ENCODE data around the gene HSD3B7. TPM values are rescaled to one million over a fixed set of nuclear protein-coding genes. Genes with fewer than 3 reads are reported as not detected.
A peak's percentile ranks its signal among the peaks of the same experiment; 100 is the strongest.

The HSD3B7 gene
- total RNA-seq, 5 donors from 2014 or later (not counting 1 experiment from before 2014, with no cell fraction given) = 0.33 to 3.5 (median 1.3) TPM

DNA sequence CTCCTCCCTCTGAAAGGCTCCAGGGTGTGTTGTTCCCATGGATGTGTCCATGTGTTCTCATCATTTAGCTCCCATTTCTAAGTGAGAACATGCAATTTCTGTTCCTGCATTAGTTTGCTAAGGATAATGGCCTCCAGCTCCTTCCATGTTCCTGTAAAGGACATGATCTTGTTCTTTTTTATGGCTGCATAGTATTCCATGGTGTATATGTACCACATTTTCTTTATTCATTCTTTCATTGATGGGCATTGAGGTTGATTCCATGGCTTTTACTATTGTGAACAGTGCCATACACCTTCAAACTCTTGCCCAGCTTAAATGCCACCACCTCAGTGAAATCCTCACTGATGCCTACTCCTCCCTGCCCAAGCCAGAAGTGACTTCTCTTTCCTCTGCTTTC lies 40.7 kb upstream of the HSD3B7 start:
- ChIA-PET CTCF (interaction anchor here (0.6 to 1.3 kb wide), 5 partner anchors 9 to 1719 kb away, joined by 3 to 6 read pairs (median 4); no protein-coding TSS in a partner anchor), POLR2A (no interaction called here)
- H3K27ac ChIP-seq (ENCODE audit: low read length) = no peak overlapping the region
- H3K4me1 Mint-ChIP-seq = peaks cover 13 to 20% (median 19%) of the 10 kb centered on the region in 3 donors
- peaks cover 12% of the 10 kb centered on the region for H3K36me3 Mint-ChIP-seq
- no peaks in the 10 kb centered on the region for H3K27me3 Mint-ChIP-seq
- H3K9me3 Mint-ChIP-seq = no peaks in the 10 kb centered on the region
- no peak overlapping the region for H3K4me3 Mint-ChIP-seq
- peak overlapping the region in 1 of 2 donors; percentile 1 for H3K27ac Mint-ChIP-seq
- no peak for ATAC-seq (replicated peaks in 1 of 4)
- no peaks in the 10 kb centered on the region for H3K9me3 ChIP-seq
- H3K4me1 ChIP-seq (ENCODE audit: control insufficient read depth in 1 of 2, extremely low read depth in 1 of 2, insufficient read depth in 2 of 2, low read length in 2 of 2) = peaks cover 3 to 24% of the 10 kb centered on the region in 2 experiments
- H3K4me3 ChIP-seq (ENCODE audit: control insufficient read depth in 1 of 2, extremely low read depth in 1 of 2, low read length in 1 of 2) = no peak overlapping the region
- peaks cover 4 to 5% of the 10 kb centered on the region in 2 donors for H3K36me3 ChIP-seq (ENCODE audit: control insufficient read depth in 2 of 2, extremely low read depth in 1 of 2, insufficient read depth in 1 of 2, low read length in 1 of 2)
- DNase-seq = no peak
- H3K27me3 ChIP-seq (replicated peaks in 1 of 2; ENCODE audit: control insufficient read depth in 2 of 2, extremely low read depth in 1 of 2, insufficient read depth in 2 of 2, low read length in 1 of 2) = no peaks in the 10 kb centered on the region

- Histone ChIP-seq H3K9me3 (no peaks in the 10 kb centered on the region), H3K4me1 (ENCODE audit: control insufficient read depth in 1 of 2, extremely low read depth in 1 of 2, insufficient read depth in 2 of 2, low read length in 2 of 2) (peaks cover 9 to 38% of the 10 kb centered on the region in 2 experiments), H3K4me3 (ENCODE audit: control insufficient read depth in 1 of 2, extremely low read depth in 1 of 2, low read length in 1 of 2) (no peak overlapping the region), H3K27ac (ENCODE audit: low read length) (no peak overlapping the region), H3K27me3 (replicated peaks in 1 of 2; ENCODE audit: control insufficient read depth in 2 of 2, extremely low read depth in 1 of 2, insufficient read depth in 2 of 2, low read length in 1 of 2) (no peaks in the 10 kb centered on the region), H3K36me3 (ENCODE audit: control insufficient read depth in 2 of 2, extremely low read depth in 1 of 2, insufficient read depth in 1 of 2, low read length in 1 of 2) (peaks cover 3 to 4% of the 10 kb centered on the region in 2 donors)
- H3K4me1 Mint-ChIP-seq = peaks cover 21 to 27% (median 23%) of the 10 kb centered on the region in 3 donors
- H3K27me3 Mint-ChIP-seq = no peaks in the 10 kb centered on the region
- peak overlapping the region in 1 of 2 donors; percentile 23 for H3K27ac Mint-ChIP-seq
- peak overlapping the region in 1 of 3 donors; percentile 46 for H3K4me3 Mint-ChIP-seq
- WGBS (ENCODE audit: insufficient coverage) = 95% methylated on average over 34 of the region's 38 CpGs
- H3K36me3 Mint-ChIP-seq = peaks cover 12% of the 10 kb centered on the region
- no peaks in the 10 kb centered on the region for H3K9me3 Mint-ChIP-seq
- POLR2A ChIA-PET = no interaction called here
- no peak for DNase-seq
- no peak for ATAC-seq (replicated peaks in 1 of 4)
- CTCF ChIA-PET = no interaction called here
Observed at GRCh38 chr16:30946671-30947540, 38.1 kb upstream of the HSD3B7 start.

DNA sequence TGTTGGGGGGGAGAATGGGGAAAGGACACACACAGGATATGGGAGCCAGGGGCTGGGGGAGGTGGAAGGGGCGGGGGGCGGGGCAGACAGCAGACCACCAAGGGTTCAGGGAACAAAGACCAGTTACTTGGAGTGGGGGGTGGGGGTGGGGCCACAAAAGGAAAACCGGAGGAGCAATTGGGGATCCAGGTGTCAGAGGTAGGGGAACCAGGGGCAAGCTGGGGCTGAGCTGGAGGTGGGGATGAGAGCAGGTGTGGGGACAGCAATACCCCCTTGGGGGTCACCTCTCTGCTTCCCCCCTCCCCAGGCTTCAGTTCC lies 37.5 kb upstream of the HSD3B7 start:
- POLR2A ChIA-PET = no interaction called here
- no peak overlapping the region for H3K27ac ChIP-seq (ENCODE audit: low read length)

DNA sequence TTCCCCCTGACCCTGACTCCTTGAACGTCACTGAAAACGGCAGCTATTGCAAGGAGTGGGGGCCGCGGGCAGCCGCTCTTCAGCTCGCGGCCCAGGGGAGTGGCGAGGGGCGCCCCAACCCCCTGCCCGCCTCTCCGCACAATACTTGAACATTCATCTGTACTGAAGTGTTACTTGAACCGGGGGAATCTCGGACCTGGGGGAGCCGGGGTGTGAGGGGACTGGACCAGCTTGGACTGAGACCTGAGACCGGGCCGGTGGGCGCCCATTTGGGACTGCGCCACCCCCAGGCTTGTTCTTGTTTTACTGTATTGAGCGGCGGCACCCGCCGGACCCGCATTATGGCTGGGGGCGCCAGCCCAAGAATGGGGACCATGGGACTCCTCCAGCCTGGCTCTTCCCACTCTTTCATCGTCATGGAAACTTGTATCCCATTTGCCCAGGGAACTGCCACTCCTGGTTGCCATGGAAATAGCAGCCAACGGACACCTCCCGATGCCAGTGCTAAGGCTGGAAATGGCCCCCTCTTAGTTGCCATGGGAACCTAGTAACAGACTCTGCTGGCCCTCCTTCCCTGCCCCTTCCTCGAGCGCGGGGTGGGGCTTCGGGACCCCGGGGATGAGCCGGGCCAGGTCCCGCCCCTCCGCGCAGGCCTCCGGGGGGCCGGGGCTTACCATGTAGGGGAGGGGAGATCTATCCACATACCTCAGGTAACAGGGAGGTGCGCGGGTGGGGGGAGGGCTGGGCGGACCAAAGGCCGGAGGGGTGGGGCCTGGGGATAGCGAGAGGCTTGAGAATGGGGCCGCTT lies 36.9 kb upstream of the HSD3B7 start:
- Histone ChIP-seq H3K27me3 (replicated peaks in 1 of 2; ENCODE audit: control insufficient read depth in 2 of 2, extremely low read depth in 1 of 2, insufficient read depth in 2 of 2, low read length in 1 of 2) (no peaks in the 10 kb centered on the region), H3K4me1 (ENCODE audit: control insufficient read depth in 1 of 2, extremely low read depth in 1 of 2, insufficient read depth in 2 of 2, low read length in 2 of 2) (peaks cover 9 to 31% of the 10 kb centered on the region in 2 experiments), H3K9me3 (no peaks in the 10 kb centered on the region), H3K27ac (ENCODE audit: low read length) (peak overlapping the region; percentile 58), H3K4me3 (ENCODE audit: control insufficient read depth in 1 of 2, extremely low read depth in 1 of 2, low read length in 1 of 2) (peak overlapping the region in 1 of 2 donors; percentile 62), H3K36me3 (ENCODE audit: control insufficient read depth in 2 of 2, extremely low read depth in 1 of 2, insufficient read depth in 1 of 2, low read length in 1 of 2) (peaks cover 3 to 4% of the 10 kb centered on the region in 2 donors)
- no peaks in the 10 kb centered on the region for H3K9me3 Mint-ChIP-seq
- H3K36me3 Mint-ChIP-seq = peaks cover 12% of the 10 kb centered on the region
- H3K27me3 Mint-ChIP-seq = no peaks in the 10 kb centered on the region
- peaks cover 10 to 20% (median 17%) of the 10 kb centered on the region in 3 donors for H3K4me1 Mint-ChIP-seq
- H3K27ac Mint-ChIP-seq = peak overlapping the region in 1 of 2 donors; percentile 90
- CTCF ChIA-PET = no interaction called here
- 88% methylated on average over 23 of the region's 44 CpGs for WGBS (ENCODE audit: insufficient coverage)
- peak overlapping the region in 2 of 3 donors; percentile 17 to 89 for H3K4me3 Mint-ChIP-seq
- DNase-seq = peak in 1 of 35 experiments; percentile 33
- POLR2A ChIA-PET = interaction anchor here in 1 of 2 donors (0.6 kb wide), 1 partner anchor 594 kb away, joined by 3 read pairs; no protein-coding TSS in a partner anchor
- ATAC-seq (replicated peaks in 1 of 4) = peak in 2 of 4 experiments; percentile 2 to 13

More for the DNA sequence above, 37.5 kb upstream of the HSD3B7 start:
- ATAC-seq (replicated peaks in 1 of 4) = no peak
- H3K27me3 ChIP-seq (replicated peaks in 1 of 2; ENCODE audit: control insufficient read depth in 2 of 2, extremely low read depth in 1 of 2, insufficient read depth in 2 of 2, low read length in 1 of 2) = no peaks in the 10 kb centered on the region
- Mint-ChIP-seq H3K4me1 (peaks cover 15 to 23% (median 20%) of the 10 kb centered on the region in 3 donors), H3K36me3 (peaks cover 12% of the 10 kb centered on the region), H3K4me3 (no peak overlapping the region), H3K9me3 (no peaks in the 10 kb centered on the region), H3K27me3 (no peaks in the 10 kb centered on the region), H3K27ac (no peak overlapping the region)
- no peak overlapping the region for H3K4me3 ChIP-seq (ENCODE audit: control insufficient read depth in 1 of 2, extremely low read depth in 1 of 2, low read length in 1 of 2)
- CTCF ChIA-PET = no interaction called here
- H3K9me3 ChIP-seq = no peaks in the 10 kb centered on the region
- no CpG with 5 or more reads among the region's 3 CpGs for WGBS (ENCODE audit: insufficient coverage)
- peaks cover 3 to 4% of the 10 kb centered on the region in 2 donors for H3K36me3 ChIP-seq (ENCODE audit: control insufficient read depth in 2 of 2, extremely low read depth in 1 of 2, insufficient read depth in 1 of 2, low read length in 1 of 2)
- DNase-seq = no peak
- peaks cover 9 to 32% of the 10 kb centered on the region in 2 experiments for H3K4me1 ChIP-seq (ENCODE audit: control insufficient read depth in 1 of 2, extremely low read depth in 1 of 2, insufficient read depth in 2 of 2, low read length in 2 of 2)

DNA sequence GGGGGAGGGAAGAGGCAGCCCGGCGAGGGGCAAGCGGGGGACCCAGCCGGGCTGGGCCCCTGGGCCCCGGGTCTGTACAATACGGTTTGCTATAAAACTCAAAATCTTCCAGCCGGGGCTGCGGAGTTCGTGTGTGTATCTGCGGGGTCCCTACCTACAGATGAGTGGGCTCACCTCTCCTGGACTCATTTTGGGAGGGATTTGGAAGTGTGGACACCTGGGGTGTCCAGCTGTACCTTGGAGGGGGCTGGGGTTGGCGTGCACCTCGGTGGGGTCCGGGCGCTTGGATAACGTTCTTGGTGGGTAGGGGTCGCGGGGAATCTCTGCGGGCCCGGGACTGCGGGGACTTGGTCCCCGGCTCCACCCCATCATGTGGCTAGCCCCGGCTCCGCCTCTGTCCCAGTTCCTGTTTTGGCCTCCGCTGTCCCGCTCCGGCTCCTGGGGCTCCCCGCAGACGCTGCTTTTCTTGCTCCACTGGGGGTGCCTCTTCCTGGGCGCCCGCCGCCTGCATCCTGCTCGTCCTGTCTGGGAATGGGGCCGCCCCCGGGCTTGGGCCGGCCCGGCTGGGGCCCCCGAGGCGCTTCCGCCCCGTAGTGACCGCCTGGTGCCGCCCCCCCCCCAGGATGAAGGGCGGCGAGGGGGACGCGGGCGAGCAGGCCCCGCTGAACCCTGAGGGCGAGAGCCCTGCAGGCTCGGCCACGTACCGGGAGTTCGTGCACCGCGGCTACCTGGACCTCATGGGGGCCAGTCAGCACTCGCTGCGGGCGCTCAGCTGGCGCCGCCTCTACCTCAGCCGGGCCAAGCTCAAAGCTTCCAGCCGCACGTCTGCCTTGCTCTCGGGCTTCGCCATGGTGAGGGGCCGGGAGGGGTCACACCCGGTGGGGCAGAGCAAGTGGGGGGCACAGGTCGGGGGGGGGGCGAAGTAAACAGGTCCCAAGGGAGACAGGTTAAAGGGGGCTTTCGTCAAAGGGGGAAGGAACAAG lies 36.0 kb upstream of the HSD3B7 start, which contains the start of gene ORAI3:
Gene ORAI3 (plus strand): TSS at position 402 of the 983 bp plus-strand sequence. CDS start 222 bp downstream, at position 624.
- CTCF ChIA-PET = interaction anchor here in 1 of 2 donors (0.6 kb wide), 1 partner anchor 15 kb away, joined by 3 read pairs; no protein-coding TSS in a partner anchor

More for the DNA sequence above, 36.0 kb upstream of the HSD3B7 start, which contains the start of gene ORAI3:
- DNase-seq (peak in 13 of 35 experiments; percentile 17 to 62 (median 33)), ATAC-seq (replicated peaks in 1 of 4) (peak; percentile 58 to 70 (median 62))
- H3K9me3 ChIP-seq = no peaks in the 10 kb centered on the region
- POLR2A ChIA-PET = interaction anchor here (0.6 to 1.0 kb wide), 3 partner anchors 13 to 925 kb away, joined by 3 to 4 read pairs (median 3); partner anchors contain the start of gene ZNF267 (in 1 of the 2)
- Mint-ChIP-seq H3K36me3 (peaks cover 9% of the 10 kb centered on the region), H3K4me3 (peak within 1 kb of the TSS; percentile 87 to 89 (median 87)), H3K27ac (peak within 1 kb of the TSS; percentile 84 to 91), H3K9me3 (no peaks in the 10 kb centered on the region), H3K27me3 (no peaks in the 10 kb centered on the region), H3K4me1 (peaks cover 16 to 26% (median 21%) of the 10 kb centered on the region in 3 donors)
- peaks cover 0 to 4% of the 10 kb centered on the region in 2 donors for H3K36me3 ChIP-seq (ENCODE audit: control insufficient read depth in 2 of 2, extremely low read depth in 1 of 2, insufficient read depth in 1 of 2, low read length in 1 of 2)
- H3K4me3 ChIP-seq (ENCODE audit: control insufficient read depth in 1 of 2, extremely low read depth in 1 of 2, low read length in 1 of 2) = peak within 1 kb of the TSS; percentile 62 to 75
- WGBS (ENCODE audit: insufficient coverage) = 2% methylated on average over 55 of the region's 70 CpGs
- H3K27ac ChIP-seq (ENCODE audit: low read length) = peak within 1 kb of the TSS; percentile 64
- no peaks in the 10 kb centered on the region for H3K27me3 ChIP-seq (replicated peaks in 1 of 2; ENCODE audit: control insufficient read depth in 2 of 2, extremely low read depth in 1 of 2, insufficient read depth in 2 of 2, low read length in 1 of 2)
- peaks cover 9 to 38% of the 10 kb centered on the region in 2 experiments for H3K4me1 ChIP-seq (ENCODE audit: control insufficient read depth in 1 of 2, extremely low read depth in 1 of 2, insufficient read depth in 2 of 2, low read length in 2 of 2)

Data from T-cell (primary cell).